GM23338 (cell line): ENCODE results near the gene FNDC1. TPM values are rescaled to one million over a fixed set of nuclear protein-coding genes. Genes with fewer than 3 reads are reported as not detected.

Experiments used
- ATAC-seq: fragments of 200-7000 bp; cut with Tn5 transposase; 3 replicates; pipeline ENCODE4 v1.9.1; 2020
- DNase-seq: peaks from one replicate; pipeline ENCODE4 v3.0.0-alpha.2; 2015; ENCODE audit warnings: low spot score
- H2AFZ ChIP-seq: fragments of 200-600 bp; sonication (generic); 2 replicates; pipeline ENCODE4 v1.8.0; 2016; ENCODE audit warnings: antibody characterized with exemption, mild to moderate bottlenecking, moderate library complexity
- H3F3A ChIP-seq: fragments of 200-600 bp; sonication (generic); replicated peaks from 2 replicates; pipeline ENCODE4 v1.8.0; 2017; ENCODE audit warnings: antibody characterized with exemption, mixed run types, low read depth
- H3K27ac ChIP-seq: fragments of 200-600 bp; sonication (generic); 2 replicates; pipeline ENCODE4 v1.6.1; 2016; ENCODE audit warnings: low read depth
- H3K27me3 ChIP-seq: fragments of 200-600 bp; sonication (generic); 2 replicates; pipeline ENCODE4 v1.8.0; 2016; ENCODE audit warnings: mild to moderate bottlenecking, mixed run types, moderate library complexity; ENCODE audit not compliant: insufficient read depth
- H3K36me3 ChIP-seq: fragments of 200-600 bp; sonication (generic); 2 replicates; pipeline ENCODE4 v1.8.0; 2016; ENCODE audit warnings: mild to moderate bottlenecking; ENCODE audit not compliant: insufficient read depth
- H3K4me1 ChIP-seq: fragments of 200-600 bp; sonication (generic); 2 replicates; pipeline ENCODE4 v1.8.0; 2016; ENCODE audit warnings: mild to moderate bottlenecking, moderate library complexity; ENCODE audit not compliant: insufficient read depth
- H3K4me2 ChIP-seq: fragments of 200-600 bp; sonication (generic); 2 replicates; pipeline ENCODE4 v1.7.1; 2017; ENCODE audit warnings: mixed run types
- H3K4me3 ChIP-seq: fragments of 200-600 bp; sonication (generic); 2 replicates; pipeline ENCODE4 v1.6.1; 2016; ENCODE audit warnings: mixed run types
- H3K79me2 ChIP-seq: fragments of 200-600 bp; sonication (generic); replicated peaks from 2 replicates; pipeline ENCODE4 v1.8.0; 2017; ENCODE audit warnings: mild to moderate bottlenecking; ENCODE audit not compliant: insufficient read depth
- H3K9me2 ChIP-seq: fragments of 200-600 bp; sonication (generic); 2 replicates; pipeline ENCODE4 v1.8.0; 2017; ENCODE audit not compliant: insufficient read depth
- H4K20me1 ChIP-seq: fragments of 200-600 bp; sonication (generic); replicated peaks from 2 replicates; pipeline ENCODE4 v1.8.0; 2017; ENCODE audit warnings: mild to moderate bottlenecking; ENCODE audit not compliant: insufficient read depth
- H3K27ac Mint-ChIP-seq: 2 replicates; pipeline ENCODE4 v1.8.0; 2020; ENCODE audit warnings: inconsistent platforms, mild to moderate bottlenecking, moderate library complexity, mixed read lengths
- H3K27me3 Mint-ChIP-seq: 3 replicates; pipeline ENCODE4 v1.8.0; 2022; ENCODE audit warnings: low read depth, mild to moderate bottlenecking, moderate library complexity, mixed read lengths, inconsistent platforms; ENCODE audit not compliant: insufficient read depth, poor library complexity
- H3K36me3 Mint-ChIP-seq: 3 replicates; pipeline ENCODE4 v1.8.0; 2021; ENCODE audit warnings: low read depth, mild to moderate bottlenecking, inconsistent platforms, moderate library complexity, mixed read lengths
- H3K4me1 Mint-ChIP-seq: 3 replicates; pipeline ENCODE4 v1.8.0; 2020; ENCODE audit warnings: mild to moderate bottlenecking, inconsistent platforms, mixed read lengths
- H3K4me3 Mint-ChIP-seq: 3 replicates; pipeline ENCODE4 v1.8.0; 2021; ENCODE audit warnings: moderate library complexity, mild to moderate bottlenecking, inconsistent platforms, mixed read lengths
- H3K9me3 Mint-ChIP-seq: 3 replicates; pipeline ENCODE4 v1.8.0; 2020; ENCODE audit warnings: moderate library complexity, mild to moderate bottlenecking, inconsistent platforms, mixed read lengths
- CREB1 ChIP-seq: fragments of 250-450 bp; sonication (Bioruptor Pico); IDR thresholded peaks from 2 replicates; pipeline ENCODE4 v1.5.0; 2020; ENCODE audit warnings: low read depth, mild to moderate bottlenecking, moderate library complexity
- CTCF ChIP-seq, 2 experiments: fragments of 200-600 bp in 1 of 2; sonication (generic) in 1 of 2; conservative IDR thresholded peaks; 2 replicates each; pipeline versions ENCODE4 v1.5.1 to v1.6.1; 2016 to 2017; ENCODE audit warnings: antibody characterized with exemption in 2 of 2, low read depth in 2 of 2, mild to moderate bottlenecking in 2 of 2, moderate library complexity in 1 of 2
- ETS1 ChIP-seq: IDR thresholded peaks from 2 replicates; pipeline ENCODE4 v1.6.1; 2016; ENCODE audit warnings: antibody characterized with exemption
- EZH2phosphoT487 ChIP-seq: fragments of 200-600 bp; sonication (generic); IDR thresholded peaks from one replicate; pipeline ENCODE4 v1.8.1; 2018; ENCODE audit warnings: antibody characterized with exemption; ENCODE audit not compliant: unreplicated experiment
- NANOG ChIP-seq: IDR thresholded peaks from 2 replicates; pipeline ENCODE4 v1.6.1; 2016; ENCODE audit warnings: antibody characterized with exemption, borderline replicate concordance
- POLR2AphosphoS5 ChIP-seq: IDR thresholded peaks from 2 replicates; pipeline ENCODE4 v1.6.1; 2016; ENCODE audit warnings: antibody characterized with exemption, low read depth
- REST ChIP-seq: IDR thresholded peaks from one replicate; pipeline ENCODE4 v1.6.1; 2018; ENCODE audit warnings: antibody characterized with exemption; ENCODE audit not compliant: unreplicated experiment
- ZNF114 ChIP-seq: fragments of 250-450 bp; sonication (Bioruptor Pico); IDR thresholded peaks from 2 replicates; pipeline ENCODE4 v1.5.0; 2020; ENCODE audit warnings: mild to moderate bottlenecking, moderate library complexity
- ZNF462 ChIP-seq: fragments of 250-450 bp; sonication (Bioruptor Pico); IDR thresholded peaks from 2 replicates; pipeline ENCODE4 v1.5.0; 2020; ENCODE audit warnings: mild to moderate bottlenecking, moderate library complexity
- long read RNA-seq: library from polyadenylated mRNA; unstranded; transcript quantifications from one replicate; pipeline ENCODE4 v2.0.0, GENCODE V29; 2020; ENCODE audit not compliant: unreplicated experiment
- polyA plus RNA-seq: library from polyadenylated mRNA; unstranded; fragments of >200 nt; fragmentation: Nextera tagmentation; extraction: Ambion mirVana; gene quantifications from 2 replicates; pipeline ENCODE4 v1.2.1, GENCODE V29; 2016
- total RNA-seq: library from RNA; depleted of rRNA; stranded (reverse); fragments of >200 nt; shearing (Covaris generic); gene quantifications from 2 replicates; pipeline ENCODE4 v1.2.3, GENCODE V29; 2014; rRNA removed

FNDC1 gene
- total RNA-seq: 0.12 and 0.38 TPM in 2 replicates
- 0.17 and 0.57 TPM in 2 replicates for polyA plus RNA-seq
- long read RNA-seq: 0 reads

GRCh38 chr6:159169193-159169555 is at the start of gene FNDC1:
Gene FNDC1 (plus strand): TSS chr6:159169400. CDS start chr6:159169597, 197 bp downstream.
- no peaks in the 10 kb centered on the region for H3K79me2 ChIP-seq
- H3K4me3 ChIP-seq: peak within 1 kb of the TSS; percentile 80
- Mint-ChIP-seq H3K9me3 (no peaks in the 10 kb centered on the region; the same call in 2 of the 3 replicates), H3K4me1 (peaks cover 9% of the 10 kb centered on the region; the same call in 2 of the 3 replicates), H3K27me3 (peaks cover 47% of the 10 kb centered on the region), H3K4me3 (peak within 1 kb of the TSS; percentile 78), H3K36me3 (no peaks in the 10 kb centered on the region; the same call in 2 of the 3 replicates), H3K27ac (no peak within 1 kb of the TSS)
- H3K27ac ChIP-seq: no peak within 1 kb of the TSS
- H3K9me2 ChIP-seq: no peaks in the 10 kb centered on the region
- peaks cover 5% of the 10 kb centered on the region; the same call in 1 of the 2 replicates for H4K20me1 ChIP-seq
- peaks cover 6% of the 10 kb centered on the region for H3F3A ChIP-seq
- DNase-seq: peak; percentile 75
- peaks cover 12% of the 10 kb centered on the region; the same call in 1 of the 2 replicates for H3K4me1 ChIP-seq
- peaks cover 86% of the 10 kb centered on the region for H3K27me3 ChIP-seq
- peak within 1 kb of the TSS; percentile 94 for H3K4me2 ChIP-seq
- ATAC-seq: peak; percentile 58
- H2AFZ ChIP-seq: peak within 1 kb of the TSS; percentile 100
- no peak for TF ChIP-seq EZH2phosphoT487
- peak in 1 of 2 experiments; percentile 63; a peak in 2 of 4 replicates for TF ChIP-seq CTCF (conservative IDR thresholded peaks at IDR 0.05; ENCODE audit: low read depth in 2 of 2)
- no peaks in the 10 kb centered on the region for H3K36me3 ChIP-seq

- Mint-ChIP-seq H3K27ac (no peak overlapping the region), H3K27me3 (peaks cover 2% of the 10 kb centered on the region), H3K4me3 (no peak overlapping the region), H3K36me3 (no peaks in the 10 kb centered on the region), H3K9me3 (no peaks in the 10 kb centered on the region), H3K4me1 (no peaks in the 10 kb centered on the region)
- no peaks in the 10 kb centered on the region for H3F3A ChIP-seq
- H2AFZ ChIP-seq: peak overlapping the region; percentile 18; the same call in 1 of the 2 replicates
- no peak overlapping the region for H3K27ac ChIP-seq
- no peak overlapping the region for H3K4me2 ChIP-seq
- no peaks in the 10 kb centered on the region for H4K20me1 ChIP-seq
- H3K4me3 ChIP-seq: no peak overlapping the region
- H3K79me2 ChIP-seq: no peaks in the 10 kb centered on the region
- no peak for DNase-seq
- no peak for ATAC-seq
- no peaks in the 10 kb centered on the region for H3K27me3 ChIP-seq
- no peaks in the 10 kb centered on the region for H3K4me1 ChIP-seq
- H3K9me2 ChIP-seq: 0 out of 2 replicates have a peak, but pooled peaks cover 4% of the 10 kb centered on the region
- H3K36me3 ChIP-seq: no peaks in the 10 kb centered on the region
- TF ChIP-seq ETS1: no peak
- TF ChIP-seq CREB1 (CRISPR knock-in tag): no peak
- TF ChIP-seq NANOG: no peak
- TF ChIP-seq ZNF462 (CRISPR knock-in tag): no peak
- TF ChIP-seq EZH2phosphoT487: no peak
- TF ChIP-seq REST: no peak
- TF ChIP-seq ZNF114 (CRISPR knock-in tag): no peak
- TF ChIP-seq POLR2AphosphoS5: no peak
Observed at GRCh38 chr6:159119791-159120190, 49.4 kb upstream of the FNDC1 start.
